ENCODE results near the gene SLC12A8. TPM values are rescaled to one million over a fixed set of nuclear protein-coding genes. Genes with fewer than 3 reads are reported as not detected.

The SLC12A8 gene
- total and polyA plus RNA-seq, 12 donors, result 1.0 to 5.9 (median 1.8) TPM

- 75 to 82% (median 77%) methylated on average over 3 of the region's 3 CpGs for WGBS, 4 donors
- intact Hi-C loops (cut with DNase I), result no loop called here
- H3K9me3 ChIP-seq (replicated peaks in 1 of 3), result no peaks in the 10 kb centered on the region
These were observed 33.2 kb downstream of the SLC12A8 start for GRCh38 chr3:125179143-125179883.

GRCh38 chr3:125177746-125178145 lies 34.8 kb downstream of the SLC12A8 start:
- Histone ChIP-seq H3K4me1 (replicated peaks in 1 of 2) (no peaks in the 10 kb centered on the region), H3K4me3 (no peak overlapping the region), H3K9me3 (replicated peaks in 1 of 3) (no peaks in the 10 kb centered on the region), H3K36me3 (replicated peaks in 1 of 2) (no peaks in the 10 kb centered on the region), H3K27ac (no peak overlapping the region), H3K27me3 (no peaks in the 10 kb centered on the region)
- 90 to 95% (median 95%) methylated on average over 1 to 13 of the region's 13 CpGs for WGBS, 4 donors
- intact Hi-C loops (cut with DNase I), result no loop called here
- TF ChIP-seq POLR2A (IDR thresholded peaks at IDR 0.05), result no peak
- DNase-seq, result no peak

More at GRCh38 chr3:125179143-125179883, 33.2 kb downstream of the SLC12A8 start:
- Histone ChIP-seq H3K4me1 (replicated peaks in 1 of 2) (no peaks in the 10 kb centered on the region), H3K36me3 (replicated peaks in 1 of 2) (no peaks in the 10 kb centered on the region), H3K4me3 (no peak overlapping the region), H3K27me3 (no peaks in the 10 kb centered on the region), H3K27ac (no peak overlapping the region)
- DNase-seq, result no peak
- TF ChIP-seq CTCF (IDR thresholded peaks at IDR 0.05) (no peak), POLR2A (IDR thresholded peaks at IDR 0.05) (no peak)

- WGBS, 4 donors, result 78 to 87% (median 82%) methylated on average over 6 to 7 of the region's 7 CpGs
- Histone ChIP-seq H3K4me3 (no peak overlapping the region), H3K36me3 (replicated peaks in 1 of 2) (no peaks in the 10 kb centered on the region), H3K27me3 (no peaks in the 10 kb centered on the region), H3K4me1 (replicated peaks in 1 of 2) (no peaks in the 10 kb centered on the region), H3K9me3 (replicated peaks in 1 of 3) (no peaks in the 10 kb centered on the region), H3K27ac (no peak overlapping the region)
- intact Hi-C loops (cut with DNase I), result no loop called here
- TF ChIP-seq POLR2A (IDR thresholded peaks at IDR 0.05) (no peak), CTCF (IDR thresholded peaks at IDR 0.05) (no peak)
- no peak for DNase-seq
These were observed 37.1 kb downstream of the SLC12A8 start for GRCh38 chr3:125175295-125176078.

- WGBS, 4 donors, result 85 to 96% (median 90%) methylated on average over 2 of the region's 2 CpGs
- no peak for TF ChIP-seq POLR2A (IDR thresholded peaks at IDR 0.05)
- TF ChIP-seq CTCF (IDR thresholded peaks at IDR 0.05), result no peak
- H3K4me1 ChIP-seq (replicated peaks in 1 of 2), result no peaks in the 10 kb centered on the region
- no peak overlapping the region for H3K4me3 ChIP-seq
- intact Hi-C loops (cut with DNase I), result no loop called here
- H3K36me3 ChIP-seq (replicated peaks in 1 of 2), result no peaks in the 10 kb centered on the region
- DNase-seq, result no peak
- H3K9me3 ChIP-seq (replicated peaks in 1 of 3), result no peaks in the 10 kb centered on the region
- H3K27ac ChIP-seq, result no peak overlapping the region
- no peaks in the 10 kb centered on the region for H3K27me3 ChIP-seq
These were observed 40.2 kb downstream of the SLC12A8 start for GRCh38 chr3:125172346-125172745.

Measured in adrenal gland (tissue), 12 donors.